Measurements from ENCODE around the gene CHRND. TPM values are rescaled to one million over a fixed set of nuclear protein-coding genes. Genes with fewer than 3 reads are reported as not detected.

The CHRND gene
- polyA plus RNA-seq, 1 donor from 2014 or later = not detected

DNA sequence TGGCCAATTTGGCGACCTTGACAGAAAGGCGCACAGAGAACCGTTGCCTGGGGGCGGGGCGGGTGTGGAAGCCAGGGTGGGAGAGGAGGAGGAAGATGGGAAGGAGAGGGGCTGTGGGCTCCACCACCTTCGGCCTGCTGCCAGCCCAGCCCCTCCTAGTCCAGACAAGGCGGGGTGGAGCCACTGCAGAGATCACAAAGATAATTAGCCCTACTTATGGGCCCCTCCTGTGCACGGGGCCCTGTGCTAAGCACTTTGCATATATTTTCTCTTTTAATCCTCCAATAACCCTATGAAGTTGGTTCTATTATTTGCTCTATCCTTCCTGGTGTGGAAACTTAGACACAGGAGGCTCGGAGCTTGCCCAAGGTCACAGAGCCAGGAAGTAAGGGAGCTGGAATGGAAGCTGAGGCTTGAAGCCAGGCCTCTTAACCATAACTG, 24.6 kb upstream of the CHRND start:
- TF ChIP-seq, protein P1, sequence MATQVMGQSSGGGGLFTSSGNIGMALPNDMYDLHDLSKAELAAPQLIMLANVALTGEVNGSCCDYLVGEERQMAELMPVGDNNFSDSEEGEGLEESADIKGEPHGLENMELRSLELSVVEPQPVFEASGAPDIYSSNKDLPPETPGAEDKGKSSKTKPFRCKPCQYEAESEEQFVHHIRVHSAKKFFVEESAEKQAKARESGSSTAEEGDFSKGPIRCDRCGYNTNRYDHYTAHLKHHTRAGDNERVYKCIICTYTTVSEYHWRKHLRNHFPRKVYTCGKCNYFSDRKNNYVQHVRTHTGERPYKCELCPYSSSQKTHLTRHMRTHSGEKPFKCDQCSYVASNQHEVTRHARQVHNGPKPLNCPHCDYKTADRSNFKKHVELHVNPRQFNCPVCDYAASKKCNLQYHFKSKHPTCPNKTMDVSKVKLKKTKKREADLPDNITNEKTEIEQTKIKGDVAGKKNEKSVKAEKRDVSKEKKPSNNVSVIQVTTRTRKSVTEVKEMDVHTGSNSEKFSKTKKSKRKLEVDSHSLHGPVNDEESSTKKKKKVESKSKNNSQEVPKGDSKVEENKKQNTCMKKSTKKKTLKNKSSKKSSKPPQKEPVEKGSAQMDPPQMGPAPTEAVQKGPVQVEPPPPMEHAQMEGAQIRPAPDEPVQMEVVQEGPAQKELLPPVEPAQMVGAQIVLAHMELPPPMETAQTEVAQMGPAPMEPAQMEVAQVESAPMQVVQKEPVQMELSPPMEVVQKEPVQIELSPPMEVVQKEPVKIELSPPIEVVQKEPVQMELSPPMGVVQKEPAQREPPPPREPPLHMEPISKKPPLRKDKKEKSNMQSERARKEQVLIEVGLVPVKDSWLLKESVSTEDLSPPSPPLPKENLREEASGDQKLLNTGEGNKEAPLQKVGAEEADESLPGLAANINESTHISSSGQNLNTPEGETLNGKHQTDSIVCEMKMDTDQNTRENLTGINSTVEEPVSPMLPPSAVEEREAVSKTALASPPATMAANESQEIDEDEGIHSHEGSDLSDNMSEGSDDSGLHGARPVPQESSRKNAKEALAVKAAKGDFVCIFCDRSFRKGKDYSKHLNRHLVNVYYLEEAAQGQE (IDR thresholded peaks at IDR 0.05; ENCODE audit: borderline replicate concordance) = no peak
- TF ChIP-seq, protein P2, sequence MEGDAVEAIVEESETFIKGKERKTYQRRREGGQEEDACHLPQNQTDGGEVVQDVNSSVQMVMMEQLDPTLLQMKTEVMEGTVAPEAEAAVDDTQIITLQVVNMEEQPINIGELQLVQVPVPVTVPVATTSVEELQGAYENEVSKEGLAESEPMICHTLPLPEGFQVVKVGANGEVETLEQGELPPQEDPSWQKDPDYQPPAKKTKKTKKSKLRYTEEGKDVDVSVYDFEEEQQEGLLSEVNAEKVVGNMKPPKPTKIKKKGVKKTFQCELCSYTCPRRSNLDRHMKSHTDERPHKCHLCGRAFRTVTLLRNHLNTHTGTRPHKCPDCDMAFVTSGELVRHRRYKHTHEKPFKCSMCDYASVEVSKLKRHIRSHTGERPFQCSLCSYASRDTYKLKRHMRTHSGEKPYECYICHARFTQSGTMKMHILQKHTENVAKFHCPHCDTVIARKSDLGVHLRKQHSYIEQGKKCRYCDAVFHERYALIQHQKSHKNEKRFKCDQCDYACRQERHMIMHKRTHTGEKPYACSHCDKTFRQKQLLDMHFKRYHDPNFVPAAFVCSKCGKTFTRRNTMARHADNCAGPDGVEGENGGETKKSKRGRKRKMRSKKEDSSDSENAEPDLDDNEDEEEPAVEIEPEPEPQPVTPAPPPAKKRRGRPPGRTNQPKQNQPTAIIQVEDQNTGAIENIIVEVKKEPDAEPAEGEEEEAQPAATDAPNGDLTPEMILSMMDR (IDR thresholded peaks at IDR 0.05; ENCODE audit: poor library complexity, severe bottlenecking) = no peak
- TF ChIP-seq TAF1 (IDR thresholded peaks at IDR 0.05; ENCODE audit: low read depth) (no peak), RAD21 (conservative IDR thresholded peaks at IDR 0.05) (no peak), MXI1 (conservative IDR thresholded peaks at IDR 0.05; ENCODE audit: poor library complexity, severe bottlenecking) (no peak), SMC3 (conservative IDR thresholded peaks at IDR 0.05; ENCODE audit: poor library complexity) (no peak), POLR2AphosphoS5 (IDR thresholded peaks at IDR 0.05) (no peak), EZH2 (IDR thresholded peaks at IDR 0.05; ENCODE audit: borderline replicate concordance, insufficient read depth, low read length, poor library complexity, severe bottlenecking) (no peak), EP300 (conservative IDR thresholded peaks at IDR 0.05; ENCODE audit: poor library complexity, severe bottlenecking) (no peak)
- peak overlapping the region; percentile 73 for H3K9ac ChIP-seq (ENCODE audit: low read length)
- no peak overlapping the region for H2AFZ ChIP-seq (ENCODE audit: low read depth, low read length)
- no peaks in the 10 kb centered on the region for H3K9me2 ChIP-seq (ENCODE audit: insufficient read depth, low read length)
- H3K9me3 ChIP-seq (ENCODE audit: low read length) = no peaks in the 10 kb centered on the region
- peak overlapping the region; percentile 88 for H3K27ac ChIP-seq (ENCODE audit: low read length)
- no peaks in the 10 kb centered on the region for H3K36me3 ChIP-seq (ENCODE audit: insufficient read depth, low read length)
- no peak overlapping the region for H3K4me2 ChIP-seq (ENCODE audit: low read length)
- peaks cover 10% of the 10 kb centered on the region for H3K27me3 ChIP-seq (ENCODE audit: insufficient read depth, low read depth, low read length)
- H3K4me3 ChIP-seq (ENCODE audit: low read length) = no peak overlapping the region
- H3F3A ChIP-seq (ENCODE audit: insufficient read depth, low read length, poor library complexity, severe bottlenecking) = peaks cover 5% of the 10 kb centered on the region
- H4K20me1 ChIP-seq (ENCODE audit: insufficient read depth) = no peaks in the 10 kb centered on the region
- no peaks in the 10 kb centered on the region for H3K79me2 ChIP-seq (replicated peaks; ENCODE audit: insufficient read depth, low read length)

DNA sequence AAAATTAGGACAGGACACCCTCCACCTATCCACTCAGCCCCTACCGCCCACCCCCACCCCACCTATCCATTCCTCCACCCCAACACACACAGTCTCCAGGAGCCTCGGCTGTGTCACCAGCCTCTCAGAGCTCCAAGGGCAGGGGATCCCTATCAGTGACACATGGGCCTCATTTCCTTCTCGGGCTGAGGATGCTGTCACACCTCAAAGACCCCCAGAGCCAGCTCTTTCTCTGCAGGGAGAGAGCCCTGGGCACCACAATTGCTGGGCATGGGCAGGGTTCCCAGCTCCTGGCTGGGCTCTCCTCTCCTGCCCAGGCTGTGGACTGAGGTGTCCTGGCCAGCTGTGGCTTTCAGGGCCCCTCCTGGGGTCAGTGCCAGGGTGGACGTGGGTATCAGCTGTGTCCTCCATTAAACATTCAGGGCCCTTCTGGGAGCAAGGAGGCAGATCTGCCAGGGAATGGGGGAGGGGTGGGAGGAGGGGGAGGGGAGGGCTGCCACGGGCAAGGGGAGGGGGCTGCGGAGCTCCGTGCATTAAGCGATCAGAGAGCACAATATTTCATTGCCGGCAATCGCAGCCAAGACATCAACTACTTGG, 24.1 kb upstream of the CHRND start:
- Histone ChIP-seq H3F3A (ENCODE audit: insufficient read depth, low read length, poor library complexity, severe bottlenecking) (peaks cover 5% of the 10 kb centered on the region), H3K4me3 (ENCODE audit: low read length) (peak overlapping the region; percentile 64), H3K36me3 (ENCODE audit: insufficient read depth, low read length) (no peaks in the 10 kb centered on the region), H3K79me2 (replicated peaks; ENCODE audit: insufficient read depth, low read length) (no peaks in the 10 kb centered on the region), H3K4me2 (ENCODE audit: low read length) (peak overlapping the region; percentile 62), H2AFZ (ENCODE audit: low read depth, low read length) (no peak overlapping the region), H3K9ac (ENCODE audit: low read length) (peak overlapping the region; percentile 73), H3K9me3 (ENCODE audit: low read length) (no peaks in the 10 kb centered on the region), H3K27ac (ENCODE audit: low read length) (peak overlapping the region; percentile 88), H3K9me2 (ENCODE audit: insufficient read depth, low read length) (no peaks in the 10 kb centered on the region), H4K20me1 (ENCODE audit: insufficient read depth) (no peaks in the 10 kb centered on the region), H3K27me3 (ENCODE audit: insufficient read depth, low read depth, low read length) (peaks cover 10% of the 10 kb centered on the region)
- TF ChIP-seq RAD21 (conservative IDR thresholded peaks at IDR 0.05) = no peak
- TF ChIP-seq, protein P1 (IDR thresholded peaks at IDR 0.05; ENCODE audit: borderline replicate concordance) = no peak
- no peak for TF ChIP-seq EP300 (conservative IDR thresholded peaks at IDR 0.05; ENCODE audit: poor library complexity, severe bottlenecking)
- no peak for TF ChIP-seq SMC3 (conservative IDR thresholded peaks at IDR 0.05; ENCODE audit: poor library complexity)
- no peak for TF ChIP-seq TAF1 (IDR thresholded peaks at IDR 0.05; ENCODE audit: low read depth)
- TF ChIP-seq MXI1 (conservative IDR thresholded peaks at IDR 0.05; ENCODE audit: poor library complexity, severe bottlenecking) = no peak
- no peak for TF ChIP-seq POLR2AphosphoS5 (IDR thresholded peaks at IDR 0.05)
- TF ChIP-seq, protein P2 (IDR thresholded peaks at IDR 0.05; ENCODE audit: poor library complexity, severe bottlenecking) = no peak
- no peak for TF ChIP-seq EZH2 (IDR thresholded peaks at IDR 0.05; ENCODE audit: borderline replicate concordance, insufficient read depth, low read length, poor library complexity, severe bottlenecking)

All from neural cell (in vitro differentiated cells).